ENCODE results near the gene ARHGAP11A.

DNA sequence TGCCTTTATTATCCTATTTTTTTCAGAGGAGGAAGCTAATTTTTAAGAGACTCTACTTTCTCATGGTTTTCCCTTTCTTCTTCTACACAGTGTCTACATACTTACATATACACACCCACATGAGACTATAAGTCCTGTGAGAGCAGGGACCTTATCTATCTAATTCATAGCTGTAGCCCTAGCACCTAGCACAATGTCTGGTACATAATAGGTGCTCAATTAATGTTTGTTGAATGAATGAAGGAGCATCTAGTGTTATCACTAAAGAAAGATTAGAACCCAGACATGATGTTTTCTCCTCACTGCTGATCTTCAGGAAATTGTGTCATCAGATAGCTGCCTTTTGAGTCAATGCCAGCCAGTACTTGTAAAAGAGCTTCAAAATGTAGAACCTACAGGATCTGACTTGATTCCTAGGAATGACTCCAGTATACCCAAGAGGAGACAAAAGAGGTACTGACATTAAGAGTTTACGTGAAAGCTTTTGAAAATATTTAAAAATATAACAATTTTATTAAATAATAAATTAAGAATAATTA, 28.7 kb downstream of the ARHGAP11A start:
- TF ChIP-seq EZH2phosphoT487 (IDR thresholded peaks at IDR 0.05; ENCODE audit: insufficient read depth, low read depth) (no peak), EZH2 (IDR thresholded peaks at IDR 0.05; ENCODE audit: insufficient read depth, poor library complexity, severe bottlenecking) (no peak)

Measured in GM23248 (cell line).